ENCODE results near the gene LEKR1.
"Not testable (repeated sequence)": the region's sequence is repeated elsewhere in the genome, so short reads cannot be mapped to it uniquely, and the experiment has no call there.

LEKR1 gene

DNA sequence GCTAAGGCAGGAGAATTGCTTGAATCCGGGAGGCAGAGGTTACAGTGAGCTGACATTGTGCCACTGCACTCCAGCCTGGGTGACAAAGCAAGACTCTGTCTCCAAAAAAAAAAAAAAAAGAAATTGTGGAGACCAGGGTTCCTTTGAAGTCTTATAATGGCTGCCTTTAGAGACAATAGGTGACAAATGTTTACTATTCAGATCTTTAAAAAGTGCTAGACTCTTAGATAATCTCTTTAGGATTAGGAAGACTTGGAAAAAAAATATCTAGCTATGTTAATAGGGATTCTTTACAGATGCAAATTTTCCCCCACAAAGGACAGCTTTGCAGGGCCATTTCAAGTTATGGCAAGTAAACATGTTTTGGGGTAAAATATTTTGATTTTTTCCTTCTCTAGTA is 71.7 kb downstream of the LEKR1 start:
- H3K9me3 ChIP-seq (ENCODE audit: control extremely low read depth in 1 of 5, control insufficient read depth in 4 of 5, insufficient read depth in 2 of 5, low read depth in 1 of 5, low read length in 4 of 5); H3K4me3 ChIP-seq (ENCODE audit: control insufficient read depth in 1 of 7, extremely low read depth in 1 of 7, insufficient read depth in 4 of 7, low read depth in 2 of 7, low read length in 6 of 7); CTCF ChIA-PET; H3K4me1 ChIP-seq (ENCODE audit: control extremely low read depth in 1 of 4, control insufficient read depth in 4 of 4, insufficient read depth in 4 of 4, low read length in 3 of 4); H3K27me3 ChIP-seq (replicated peaks in 2 of 5; ENCODE audit: control insufficient read depth in 4 of 5, insufficient read depth in 5 of 5, low read length in 4 of 5); POLR2A ChIA-PET; H3K36me3 ChIP-seq (ENCODE audit: control insufficient read depth in 4 of 4, insufficient read depth in 4 of 4, low read length in 3 of 4); H3K27ac ChIP-seq (ENCODE audit: insufficient read depth in 1 of 2, low read depth in 1 of 2, low read length in 2 of 2, poor library complexity in 1 of 2, severe bottlenecking in 2 of 2); DNase-seq: not testable (repeated sequence)
- WGBS (ENCODE audit: insufficient coverage), result 100% methylated on average over 1 of the region's 1 CpG

- DNase-seq, result no peak
- POLR2A ChIA-PET, result no interaction called here
- peaks cover 0 to 4% (median 0%) of the 10 kb centered on the region in 5 experiments for H3K9me3 ChIP-seq (ENCODE audit: control extremely low read depth in 1 of 5, control insufficient read depth in 4 of 5, insufficient read depth in 2 of 5, low read depth in 1 of 5, low read length in 4 of 5)
- H3K27me3 ChIP-seq (replicated peaks in 2 of 5; ENCODE audit: control insufficient read depth in 4 of 5, insufficient read depth in 5 of 5, low read length in 4 of 5), result no peaks in the 10 kb centered on the region
- CTCF ChIA-PET, result no interaction called here
- H3K27ac ChIP-seq (ENCODE audit: insufficient read depth in 1 of 2, low read depth in 1 of 2, low read length in 2 of 2, poor library complexity in 1 of 2, severe bottlenecking in 2 of 2), result no peak overlapping the region
- H3K4me3 ChIP-seq (ENCODE audit: control insufficient read depth in 1 of 7, extremely low read depth in 1 of 7, insufficient read depth in 4 of 7, low read depth in 2 of 7, low read length in 6 of 7), result no peak overlapping the region
- 83% methylated on average over 3 of the region's 5 CpGs for WGBS (ENCODE audit: insufficient coverage)
- no peaks in the 10 kb centered on the region for H3K4me1 ChIP-seq (ENCODE audit: control extremely low read depth in 1 of 4, control insufficient read depth in 4 of 4, insufficient read depth in 4 of 4, low read length in 3 of 4)
- H3K36me3 ChIP-seq (ENCODE audit: control insufficient read depth in 4 of 4, insufficient read depth in 4 of 4, low read length in 3 of 4), result no peaks in the 10 kb centered on the region
Measured at GRCh38 chr3:156898296-156898880, 72.2 kb downstream of the LEKR1 start.

GRCh38 chr3:156899951-156900350 is 73.8 kb downstream of the LEKR1 start:
- Histone ChIP-seq H3K27me3 (replicated peaks in 2 of 5; ENCODE audit: control insufficient read depth in 4 of 5, insufficient read depth in 5 of 5, low read length in 4 of 5) (no peaks in the 10 kb centered on the region), H3K9me3 (ENCODE audit: control extremely low read depth in 1 of 5, control insufficient read depth in 4 of 5, insufficient read depth in 2 of 5, low read depth in 1 of 5, low read length in 4 of 5) (no peaks in the 10 kb centered on the region), H3K4me3 (ENCODE audit: control insufficient read depth in 1 of 7, extremely low read depth in 1 of 7, insufficient read depth in 4 of 7, low read depth in 2 of 7, low read length in 6 of 7) (no peak overlapping the region), H3K27ac (ENCODE audit: insufficient read depth in 1 of 2, low read depth in 1 of 2, low read length in 2 of 2, poor library complexity in 1 of 2, severe bottlenecking in 2 of 2) (no peak overlapping the region), H3K36me3 (ENCODE audit: control insufficient read depth in 4 of 4, insufficient read depth in 4 of 4, low read length in 3 of 4) (no peaks in the 10 kb centered on the region), H3K4me1 (ENCODE audit: control extremely low read depth in 1 of 4, control insufficient read depth in 4 of 4, insufficient read depth in 4 of 4, low read length in 3 of 4) (no peaks in the 10 kb centered on the region)
- POLR2A ChIA-PET, result no interaction called here
- DNase-seq, result no peak
- CTCF ChIA-PET, result no interaction called here
- WGBS (ENCODE audit: insufficient coverage), result no CpG with 5 or more reads among the region's 1 CpG

DNA sequence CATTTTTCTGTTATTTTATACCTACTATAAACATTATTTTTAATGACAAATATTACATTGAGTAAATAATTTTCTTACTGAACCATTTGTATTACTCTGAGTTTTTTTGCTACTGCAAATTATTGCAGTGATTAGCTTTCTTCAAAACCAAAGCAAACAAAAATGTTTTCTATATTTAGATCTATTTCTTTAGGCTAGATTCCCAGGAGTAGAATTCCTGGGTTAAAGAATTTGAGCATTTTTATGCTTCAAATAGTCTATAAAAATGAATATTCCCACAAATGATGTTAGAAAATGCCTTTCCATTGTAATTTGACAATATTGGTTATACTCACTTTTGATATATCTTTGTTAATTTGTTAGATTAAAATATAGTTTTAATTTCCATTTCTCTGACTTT is 76.8 kb downstream of the LEKR1 start:
- ChIA-PET CTCF (no interaction called here), POLR2A (no interaction called here)
- Histone ChIP-seq H3K27me3 (replicated peaks in 2 of 5; ENCODE audit: control insufficient read depth in 4 of 5, insufficient read depth in 5 of 5, low read length in 4 of 5) (no peaks in the 10 kb centered on the region), H3K4me3 (ENCODE audit: control insufficient read depth in 1 of 7, extremely low read depth in 1 of 7, insufficient read depth in 4 of 7, low read depth in 2 of 7, low read length in 6 of 7) (no peak overlapping the region), H3K36me3 (ENCODE audit: control insufficient read depth in 4 of 4, insufficient read depth in 4 of 4, low read length in 3 of 4) (no peaks in the 10 kb centered on the region), H3K9me3 (ENCODE audit: control extremely low read depth in 1 of 5, control insufficient read depth in 4 of 5, insufficient read depth in 2 of 5, low read depth in 1 of 5, low read length in 4 of 5) (no peaks in the 10 kb centered on the region), H3K4me1 (ENCODE audit: control extremely low read depth in 1 of 4, control insufficient read depth in 4 of 4, insufficient read depth in 4 of 4, low read length in 3 of 4) (no peaks in the 10 kb centered on the region), H3K27ac (ENCODE audit: insufficient read depth in 1 of 2, low read depth in 1 of 2, low read length in 2 of 2, poor library complexity in 1 of 2, severe bottlenecking in 2 of 2) (no peak overlapping the region)
- DNase-seq, result no peak

DNA sequence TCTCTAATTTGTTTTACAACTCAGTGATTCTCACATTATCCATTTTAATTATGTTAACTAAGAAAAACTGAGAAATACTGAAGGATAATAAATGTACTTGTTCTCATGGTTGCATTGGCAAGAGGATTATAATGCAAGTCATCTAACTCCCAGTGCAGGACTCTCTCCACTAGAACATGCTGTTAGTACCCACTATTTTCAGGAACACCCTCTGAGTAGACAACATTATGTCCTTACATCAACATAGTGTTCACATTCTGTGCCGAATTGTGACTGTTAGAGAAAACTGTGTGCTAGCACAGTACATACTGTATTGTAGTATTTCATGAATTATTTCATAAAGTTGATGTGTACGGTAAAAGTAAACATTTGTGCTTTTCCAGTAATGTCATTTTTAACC is 80.1 kb downstream of the LEKR1 start:
- H3K4me1 ChIP-seq (ENCODE audit: control extremely low read depth in 1 of 4, control insufficient read depth in 4 of 4, insufficient read depth in 4 of 4, low read length in 3 of 4), result no peaks in the 10 kb centered on the region
- ChIA-PET POLR2A (no interaction called here), CTCF (no interaction called here)
- H3K4me3 ChIP-seq (ENCODE audit: control insufficient read depth in 1 of 7, extremely low read depth in 1 of 7, insufficient read depth in 4 of 7, low read depth in 2 of 7, low read length in 6 of 7), result no peak overlapping the region
- H3K27ac ChIP-seq (ENCODE audit: insufficient read depth in 1 of 2, low read depth in 1 of 2, low read length in 2 of 2, poor library complexity in 1 of 2, severe bottlenecking in 2 of 2), result no peak overlapping the region
- H3K27me3 ChIP-seq (replicated peaks in 2 of 5; ENCODE audit: control insufficient read depth in 4 of 5, insufficient read depth in 5 of 5, low read length in 4 of 5), result no peaks in the 10 kb centered on the region
- WGBS (ENCODE audit: insufficient coverage), result no CpG with 5 or more reads among the region's 2 CpGs
- no peaks in the 10 kb centered on the region for H3K9me3 ChIP-seq (ENCODE audit: control extremely low read depth in 1 of 5, control insufficient read depth in 4 of 5, insufficient read depth in 2 of 5, low read depth in 1 of 5, low read length in 4 of 5)
- DNase-seq, result no peak
- H3K36me3 ChIP-seq (ENCODE audit: control insufficient read depth in 4 of 4, insufficient read depth in 4 of 4, low read length in 3 of 4), result no peaks in the 10 kb centered on the region

DNA sequence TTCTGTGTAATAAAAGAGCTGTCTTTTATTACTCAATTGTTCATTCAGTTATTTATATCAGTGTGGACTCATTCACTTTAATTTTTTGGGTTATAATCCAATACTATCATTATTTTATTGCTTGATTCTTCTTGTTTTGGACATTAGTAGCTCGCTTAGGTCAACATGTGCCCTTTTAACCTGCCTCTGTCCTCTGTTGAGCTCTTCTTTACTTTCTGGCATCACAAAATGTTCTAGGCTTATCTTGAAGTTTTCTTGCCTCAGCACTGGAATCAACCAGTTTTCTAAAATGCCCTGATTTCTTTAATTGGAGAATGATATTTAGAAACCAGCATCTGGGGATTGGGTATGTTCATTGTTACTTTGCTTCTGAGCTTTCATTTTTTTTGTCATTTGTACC is 82.2 kb downstream of the LEKR1 start:
- POLR2A ChIA-PET, result no interaction called here
- CTCF ChIA-PET, result no interaction called here
- DNase-seq, result no peak
- no peaks in the 10 kb centered on the region for H3K4me1 ChIP-seq (ENCODE audit: control extremely low read depth in 1 of 4, control insufficient read depth in 4 of 4, insufficient read depth in 4 of 4, low read length in 3 of 4)
- H3K4me3 ChIP-seq (ENCODE audit: control insufficient read depth in 1 of 7, extremely low read depth in 1 of 7, insufficient read depth in 4 of 7, low read depth in 2 of 7, low read length in 6 of 7), result no peak overlapping the region
- H3K9me3 ChIP-seq (ENCODE audit: control extremely low read depth in 1 of 5, control insufficient read depth in 4 of 5, insufficient read depth in 2 of 5, low read depth in 1 of 5, low read length in 4 of 5), result no peaks in the 10 kb centered on the region
- 100% methylated on average over 1 of the region's 1 CpG for WGBS (ENCODE audit: insufficient coverage)
- no peaks in the 10 kb centered on the region for H3K36me3 ChIP-seq (ENCODE audit: control insufficient read depth in 4 of 4, insufficient read depth in 4 of 4, low read length in 3 of 4)
- H3K27ac ChIP-seq (ENCODE audit: insufficient read depth in 1 of 2, low read depth in 1 of 2, low read length in 2 of 2, poor library complexity in 1 of 2, severe bottlenecking in 2 of 2), result no peak overlapping the region
- H3K27me3 ChIP-seq (replicated peaks in 2 of 5; ENCODE audit: control insufficient read depth in 4 of 5, insufficient read depth in 5 of 5, low read length in 4 of 5), result no peaks in the 10 kb centered on the region

- Histone ChIP-seq H3K9me3 (ENCODE audit: control extremely low read depth in 1 of 5, control insufficient read depth in 4 of 5, insufficient read depth in 2 of 5, low read depth in 1 of 5, low read length in 4 of 5) (peaks cover 0 to 3% (median 0%) of the 10 kb centered on the region in 5 experiments), H3K27me3 (replicated peaks in 2 of 5; ENCODE audit: control insufficient read depth in 4 of 5, insufficient read depth in 5 of 5, low read length in 4 of 5) (no peaks in the 10 kb centered on the region), H3K4me1 (ENCODE audit: control extremely low read depth in 1 of 4, control insufficient read depth in 4 of 4, insufficient read depth in 4 of 4, low read length in 3 of 4) (no peaks in the 10 kb centered on the region), H3K36me3 (ENCODE audit: control insufficient read depth in 4 of 4, insufficient read depth in 4 of 4, low read length in 3 of 4) (no peaks in the 10 kb centered on the region), H3K4me3 (ENCODE audit: control insufficient read depth in 1 of 7, extremely low read depth in 1 of 7, insufficient read depth in 4 of 7, low read depth in 2 of 7, low read length in 6 of 7) (no peak overlapping the region), H3K27ac (ENCODE audit: insufficient read depth in 1 of 2, low read depth in 1 of 2, low read length in 2 of 2, poor library complexity in 1 of 2, severe bottlenecking in 2 of 2) (no peak overlapping the region)
- CTCF ChIA-PET, result no interaction called here
- DNase-seq, result no peak
- WGBS (ENCODE audit: insufficient coverage), result no CpG with 5 or more reads among the region's 3 CpGs
- POLR2A ChIA-PET, result no interaction called here
Measured at GRCh38 chr3:156910022-156910421, 83.9 kb downstream of the LEKR1 start.

Data from common myeloid progenitor, CD34-positive (primary cell).